SK-N-SH (cell line): ENCODE results near the gene PSMD9.

Experiments
- MXI1 ChIP-seq: IDR thresholded peaks from 2 replicates; pipeline ENCODE4 v1.6.1; 2012; ENCODE audit warnings: mild to moderate bottlenecking, low read depth, low read length, improper control_type of control experiment
- TF ChIP-seq, protein P1 (sequence below): fragments of 200-600 bp; sonication (generic); IDR thresholded peaks from 2 replicates; pipeline ENCODE4 v1.6.1; 2017; ENCODE audit warnings: antibody characterized with exemption, mild to moderate bottlenecking, moderate library complexity
- TF ChIP-seq, protein P2 (sequence below): IDR thresholded peaks from 2 replicates; pipeline ENCODE4; 2012

DNA sequence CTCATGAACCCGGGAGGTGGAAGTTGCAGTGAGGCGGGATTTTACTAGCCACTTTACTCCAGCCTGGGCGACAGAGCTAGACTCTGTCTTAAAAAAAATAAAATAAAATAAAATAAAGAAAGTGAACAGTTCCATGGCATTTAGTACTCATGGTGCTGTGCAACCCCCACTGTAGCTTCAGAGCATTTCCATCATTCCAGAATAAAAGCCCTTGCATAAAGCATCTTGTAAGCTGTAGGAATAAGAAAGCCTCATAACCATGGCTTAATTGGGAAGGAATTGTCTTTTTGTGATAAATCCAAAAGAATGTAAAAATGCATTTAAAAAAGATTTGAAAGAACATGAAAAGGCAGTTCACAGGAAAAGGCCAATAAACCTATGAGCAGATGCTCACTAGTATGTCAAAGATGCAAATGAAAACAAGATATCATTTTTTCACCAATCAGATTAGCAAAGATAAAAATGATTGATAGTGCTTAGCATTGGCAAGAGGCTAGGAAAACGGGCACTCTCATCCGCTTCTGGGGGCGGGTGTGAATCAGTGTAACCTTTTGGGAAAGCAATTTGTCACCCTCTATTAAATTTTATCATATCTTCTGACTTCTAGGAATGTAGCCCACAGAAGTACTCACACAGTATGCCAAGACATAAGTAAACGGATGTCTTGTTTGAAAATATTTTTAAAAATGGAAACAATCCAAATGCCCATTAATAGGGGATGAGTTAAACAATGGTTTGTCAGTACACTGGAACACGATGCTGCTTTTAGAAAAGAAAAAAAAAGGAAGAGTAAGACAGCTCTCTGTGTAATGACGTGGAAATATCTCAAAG is 76.4 kb downstream of the PSMD9 start:
- TF ChIP-seq, protein P1, sequence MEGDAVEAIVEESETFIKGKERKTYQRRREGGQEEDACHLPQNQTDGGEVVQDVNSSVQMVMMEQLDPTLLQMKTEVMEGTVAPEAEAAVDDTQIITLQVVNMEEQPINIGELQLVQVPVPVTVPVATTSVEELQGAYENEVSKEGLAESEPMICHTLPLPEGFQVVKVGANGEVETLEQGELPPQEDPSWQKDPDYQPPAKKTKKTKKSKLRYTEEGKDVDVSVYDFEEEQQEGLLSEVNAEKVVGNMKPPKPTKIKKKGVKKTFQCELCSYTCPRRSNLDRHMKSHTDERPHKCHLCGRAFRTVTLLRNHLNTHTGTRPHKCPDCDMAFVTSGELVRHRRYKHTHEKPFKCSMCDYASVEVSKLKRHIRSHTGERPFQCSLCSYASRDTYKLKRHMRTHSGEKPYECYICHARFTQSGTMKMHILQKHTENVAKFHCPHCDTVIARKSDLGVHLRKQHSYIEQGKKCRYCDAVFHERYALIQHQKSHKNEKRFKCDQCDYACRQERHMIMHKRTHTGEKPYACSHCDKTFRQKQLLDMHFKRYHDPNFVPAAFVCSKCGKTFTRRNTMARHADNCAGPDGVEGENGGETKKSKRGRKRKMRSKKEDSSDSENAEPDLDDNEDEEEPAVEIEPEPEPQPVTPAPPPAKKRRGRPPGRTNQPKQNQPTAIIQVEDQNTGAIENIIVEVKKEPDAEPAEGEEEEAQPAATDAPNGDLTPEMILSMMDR = no peak
- no peak for TF ChIP-seq MXI1
- TF ChIP-seq, protein P2, sequence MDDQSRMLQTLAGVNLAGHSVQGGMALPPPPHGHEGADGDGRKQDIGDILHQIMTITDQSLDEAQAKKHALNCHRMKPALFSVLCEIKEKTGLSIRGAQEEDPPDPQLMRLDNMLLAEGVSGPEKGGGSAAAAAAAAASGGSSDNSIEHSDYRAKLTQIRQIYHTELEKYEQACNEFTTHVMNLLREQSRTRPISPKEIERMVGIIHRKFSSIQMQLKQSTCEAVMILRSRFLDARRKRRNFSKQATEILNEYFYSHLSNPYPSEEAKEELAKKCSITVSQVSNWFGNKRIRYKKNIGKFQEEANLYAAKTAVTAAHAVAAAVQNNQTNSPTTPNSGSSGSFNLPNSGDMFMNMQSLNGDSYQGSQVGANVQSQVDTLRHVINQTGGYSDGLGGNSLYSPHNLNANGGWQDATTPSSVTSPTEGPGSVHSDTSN = peak; percentile 99
